Breast epithelium (tissue), 4 donors: Measurements from ENCODE around the gene COL15A1. TPM values are rescaled to one million over a fixed set of nuclear protein-coding genes. Genes with fewer than 3 reads are reported as not detected.
A peak's percentile ranks its signal among the peaks of the same experiment; 100 is the strongest.

Experiments
- DNase-seq, 2 donors: peaks; one replicate each; pipeline ENCODE4 v3.0.0-alpha.2; 2019; ENCODE audit warnings: low spot score in 2 of 2
- H3K27ac ChIP-seq, 2 donors: fragments of 200-600 bp; sonication (generic) in 1 of 2; one replicate each; pipeline ENCODE4 v1.5.1; 2016 to 2019; ENCODE audit warnings: mild to moderate bottlenecking in 1 of 2
- H3K27me3 ChIP-seq, 2 donors: fragments of 200-600 bp; sonication (generic) in 1 of 2; one replicate each; pipeline versions ENCODE4 v1.5.1 to v1.6.0; 2017 to 2019; ENCODE audit warnings: control low read depth in 1 of 2, mild to moderate bottlenecking in 1 of 2
- H3K36me3 ChIP-seq: fragments of 200-600 bp; one replicate; pipeline ENCODE4 v1.5.1; 2019
- H3K4me1 ChIP-seq, 2 donors: fragments of 200-600 bp; sonication (generic); one replicate each; pipeline ENCODE4 v1.5.1; 2016 to 2019; ENCODE audit warnings: control low read depth in 1 of 2
- H3K4me3 ChIP-seq, 3 donors: fragments of 200-600 bp; sonication (generic); 1 replicate in 2 of 3; 2 replicates in 1 of 3; pipeline ENCODE4 v1.5.1; 2016 to 2019; ENCODE audit warnings: mild to moderate bottlenecking in 3 of 3, moderate library complexity in 2 of 3
- H3K9me3 ChIP-seq, 2 donors: fragments of 200-600 bp; sonication (generic) in 1 of 2; one replicate each; pipeline ENCODE4 v1.5.1; 2016 to 2019; ENCODE audit warnings: control low read depth in 1 of 2
- CTCF ChIP-seq, 3 donors: fragments of 450-650 bp; IDR thresholded peaks; one replicate each; pipeline ENCODE4 v1.5.1; 2016 to 2017; ENCODE audit warnings: antibody characterized with exemption in 3 of 3, mild to moderate bottlenecking in 3 of 3, moderate library complexity in 3 of 3
- POLR2A ChIP-seq: fragments of 450-650 bp; IDR thresholded peaks from one replicate; pipeline ENCODE4 v1.6.1; 2016; ENCODE audit warnings: antibody characterized with exemption, mild to moderate bottlenecking, moderate library complexity
- POLR2AphosphoS5 ChIP-seq, 3 donors: sonication (generic); formaldehyde crosslinking; IDR thresholded peaks; one replicate each; pipeline ENCODE4 v1.6.1; 2017; ENCODE audit warnings: antibody characterized with exemption in 3 of 3
- intact Hi-C: fragments of 100-400 bp; cut with DNase I; formaldehyde crosslinking; loops from one replicate; pipeline ENCODE4 v1.15.1; 2023; ENCODE audit warnings: low total_unique reads
- total RNA-seq, 3 donors: library from RNA; depleted of rRNA; stranded (reverse); fragments of >200 nt; gene quantifications; one replicate each; pipeline ENCODE4 v1.1.0, GENCODE V29; 2016

Gene COL15A1
- total RNA-seq, 3 donors from 2014 or later, result 13.9 to 47.8 (median 32.4) TPM

- H3K4me3 ChIP-seq, result no peak overlapping the region
- intact Hi-C loops, result no loop called here
- H3K9me3 ChIP-seq, result peaks cover 10 to 14% of the 10 kb centered on the region in 2 donors
- DNase-seq, result no peak
- no peak for TF ChIP-seq POLR2AphosphoS5 (IDR thresholded peaks at IDR 0.05)
- TF ChIP-seq CTCF (IDR thresholded peaks at IDR 0.05), result no peak
- TF ChIP-seq POLR2A, result no peak
- H3K36me3 ChIP-seq, result no peaks in the 10 kb centered on the region
- H3K27me3 ChIP-seq, result no peaks in the 10 kb centered on the region
- H3K27ac ChIP-seq, result peak overlapping the region in 1 of 2 donors; percentile 59
- no peaks in the 10 kb centered on the region for H3K4me1 ChIP-seq
Measured at GRCh38 chr9:99046068-99046467, 102.4 kb downstream of the COL15A1 start.

GRCh38 chr9:99046542-99047071 is 102.9 kb downstream of the COL15A1 start:
- Histone ChIP-seq H3K36me3 (no peaks in the 10 kb centered on the region), H3K27ac (peak overlapping the region in 1 of 2 donors; percentile 4), H3K9me3 (peaks cover 10 to 14% of the 10 kb centered on the region in 2 donors), H3K4me3 (no peak overlapping the region), H3K4me1 (no peaks in the 10 kb centered on the region), H3K27me3 (no peaks in the 10 kb centered on the region)
- DNase-seq, result no peak
- intact Hi-C loops, result no loop called here
- TF ChIP-seq POLR2AphosphoS5 (IDR thresholded peaks at IDR 0.05) (no peak), POLR2A (no peak), CTCF (IDR thresholded peaks at IDR 0.05) (no peak)

- no peak for DNase-seq
- H3K9me3 ChIP-seq, result peaks cover 8 to 9% of the 10 kb centered on the region in 2 donors
- no peaks in the 10 kb centered on the region for H3K27me3 ChIP-seq
- H3K36me3 ChIP-seq, result no peaks in the 10 kb centered on the region
- no peak overlapping the region for H3K4me3 ChIP-seq
- TF ChIP-seq POLR2A (no peak), POLR2AphosphoS5 (IDR thresholded peaks at IDR 0.05) (no peak), CTCF (IDR thresholded peaks at IDR 0.05) (no peak)
- intact Hi-C loops, result no loop called here
- H3K27ac ChIP-seq, result no peak overlapping the region
- no peaks in the 10 kb centered on the region for H3K4me1 ChIP-seq
Measured at GRCh38 chr9:99049228-99049627, 105.5 kb downstream of the COL15A1 start.

- intact Hi-C loops, result no loop called here
- Histone ChIP-seq H3K27me3 (no peaks in the 10 kb centered on the region), H3K36me3 (no peaks in the 10 kb centered on the region), H3K9me3 (peaks cover 4 to 5% of the 10 kb centered on the region in 2 donors), H3K4me3 (no peak overlapping the region), H3K27ac (no peak overlapping the region), H3K4me1 (no peaks in the 10 kb centered on the region)
- TF ChIP-seq POLR2AphosphoS5 (IDR thresholded peaks at IDR 0.05), result no peak
- TF ChIP-seq CTCF (IDR thresholded peaks at IDR 0.05), result no peak
- TF ChIP-seq POLR2A, result no peak
- no peak for DNase-seq
Measured at GRCh38 chr9:99049641-99050040, 105.9 kb downstream of the COL15A1 start.

GRCh38 chr9:99050292-99050911 is 106.7 kb downstream of the COL15A1 start:
- Histone ChIP-seq H3K27me3 (no peaks in the 10 kb centered on the region), H3K9me3 (no peaks in the 10 kb centered on the region), H3K36me3 (no peaks in the 10 kb centered on the region), H3K4me3 (no peak overlapping the region), H3K4me1 (no peaks in the 10 kb centered on the region), H3K27ac (no peak overlapping the region)
- intact Hi-C loops, result no loop called here
- DNase-seq, result no peak
- TF ChIP-seq POLR2A (no peak), CTCF (IDR thresholded peaks at IDR 0.05) (no peak), POLR2AphosphoS5 (IDR thresholded peaks at IDR 0.05) (no peak)
